ACHN (cell line): ENCODE results near the gene PGLYRP3.
"Not testable (repeated sequence)": the region's sequence is repeated elsewhere in the genome, so short reads cannot be mapped to it uniquely, and the experiment has no call there.

Experiments
- DNase-seq: peaks from one replicate; pipeline ENCODE4 v3.0.0-alpha.2; 2015
- in situ Hi-C: cut with HindIII; loops from 2 replicates; pipeline ENCODE4 v1.10.0; 2017; ENCODE audit warnings: low sequenced_read_pairs, low pct_ligation_motif_present, low pct_unique_long_range_greater_than_20kb

Gene PGLYRP3

GRCh38 chr1:153336650-153337049 lies 23.9 kb upstream of the PGLYRP3 start:
- in situ Hi-C loops: no loop called here
- no peak for DNase-seq

GRCh38 chr1:153333902-153334301 lies 21.1 kb upstream of the PGLYRP3 start:
- in situ Hi-C loops: no loop called here
- no peak for DNase-seq

GRCh38 chr1:153324912-153325311 lies 12.2 kb upstream of the PGLYRP3 start:
- in situ Hi-C loops: no loop called here
- no peak for DNase-seq

DNA sequence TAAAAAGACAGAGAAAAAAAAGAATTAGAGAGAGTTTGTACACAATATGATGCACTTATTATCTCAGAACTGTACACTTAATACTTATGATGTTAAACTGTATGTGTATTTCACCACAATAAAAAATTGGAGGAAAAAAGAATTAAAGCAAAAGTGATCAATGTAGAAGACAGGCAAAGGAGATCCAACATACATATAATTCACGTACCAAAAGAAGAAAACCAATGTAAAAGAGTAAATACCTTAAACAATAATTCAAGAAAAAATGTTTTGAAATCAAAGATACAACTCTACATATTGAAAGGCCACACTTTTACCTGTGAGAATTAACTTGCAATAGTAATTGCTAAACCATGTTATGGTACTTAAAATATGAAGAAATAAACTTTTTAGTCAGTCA lies 9.8 kb upstream of the PGLYRP3 start:
- in situ Hi-C loops: no loop called here

DNA sequence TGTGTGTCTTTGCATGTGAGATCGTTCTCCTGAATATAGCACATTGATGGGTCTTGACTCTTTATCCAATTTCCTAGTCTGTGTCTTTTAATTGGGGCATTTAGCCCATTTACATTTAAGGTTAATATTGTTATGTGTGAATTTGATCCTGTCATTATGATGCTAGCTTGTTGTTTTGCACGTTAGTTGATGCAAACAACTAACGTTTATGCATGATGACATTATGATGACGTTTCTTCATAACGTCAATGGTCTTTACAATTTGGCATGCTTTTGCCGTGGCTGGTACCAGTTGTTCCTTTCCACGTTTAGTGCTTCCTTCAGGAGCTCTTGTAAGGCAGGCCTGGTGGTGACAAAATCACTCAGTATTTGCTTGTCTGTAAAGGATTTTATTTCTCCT lies 5.4 kb upstream of the PGLYRP3 start:
- DNase-seq, in situ Hi-C loops: not testable (repeated sequence)

More for the DNA sequence above, 9.8 kb upstream of the PGLYRP3 start:
- no peak for DNase-seq

- in situ Hi-C loops, DNase-seq: not testable (repeated sequence)
Measured at GRCh38 chr1:153316013-153316412, 3.3 kb upstream of the PGLYRP3 start.

DNA sequence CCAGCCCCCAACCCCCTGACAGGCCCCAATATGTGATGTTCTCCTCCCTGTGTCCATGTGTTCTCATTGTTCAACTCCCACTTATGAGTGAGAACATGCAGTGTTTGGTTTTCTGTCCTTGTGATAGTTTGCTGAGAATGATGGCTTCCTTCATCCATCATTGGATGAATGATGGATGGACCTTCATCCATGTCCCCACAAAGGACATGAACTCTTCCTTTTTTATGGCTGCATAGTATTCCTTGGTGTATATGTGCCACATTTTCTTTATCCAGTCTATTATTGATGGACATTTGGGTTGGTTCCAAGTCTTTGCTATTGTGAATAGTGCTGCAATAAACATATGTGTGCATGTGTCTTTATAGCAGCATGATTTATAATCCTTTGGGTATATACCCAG lies 1.6 kb upstream of the PGLYRP3 start:
- in situ Hi-C loops, DNase-seq: not testable (repeated sequence)

DNA sequence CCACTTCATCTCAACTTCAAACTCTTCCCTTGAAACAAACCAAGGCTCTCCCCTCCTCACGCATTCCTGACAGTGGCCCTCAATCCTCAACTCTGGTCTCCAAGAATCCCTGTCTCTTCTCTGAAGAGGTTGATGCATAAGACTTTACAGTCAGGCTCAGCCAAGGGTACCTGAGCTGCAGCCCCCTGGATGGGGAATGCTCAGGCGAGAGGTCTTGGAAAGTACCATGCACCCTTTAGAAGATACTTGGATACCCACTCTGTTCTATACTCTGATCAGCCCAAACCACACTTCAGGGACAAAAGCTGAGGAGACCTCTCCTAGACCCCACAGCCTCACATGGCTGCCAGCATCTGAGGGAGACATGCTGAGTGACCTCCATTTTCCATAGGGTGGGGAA lies 536 bp upstream of the PGLYRP3 start:
- no peak for DNase-seq
- in situ Hi-C loops: no loop called here

DNA sequence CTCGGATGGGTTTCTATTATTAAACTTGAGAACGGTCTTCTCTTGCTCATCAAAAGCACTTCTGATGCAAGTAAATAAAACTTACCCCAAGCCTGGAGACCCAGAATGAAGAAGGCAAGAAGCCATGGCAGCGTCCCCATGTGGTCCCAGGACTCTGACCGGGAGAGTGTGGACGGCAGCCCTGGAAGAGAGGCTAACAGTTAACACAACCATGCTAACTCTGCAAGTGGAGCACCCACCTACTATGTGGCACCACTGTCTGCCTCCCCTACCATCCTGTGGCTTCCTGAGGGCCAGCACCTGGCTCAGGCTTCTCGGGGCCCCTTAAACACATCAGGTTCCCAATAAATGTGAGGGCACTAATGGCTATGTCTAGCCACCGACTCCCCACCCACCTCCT lies 2.2 kb downstream of the PGLYRP3 start:
- DNase-seq: no peak
- in situ Hi-C loops: no loop called here

DNA sequence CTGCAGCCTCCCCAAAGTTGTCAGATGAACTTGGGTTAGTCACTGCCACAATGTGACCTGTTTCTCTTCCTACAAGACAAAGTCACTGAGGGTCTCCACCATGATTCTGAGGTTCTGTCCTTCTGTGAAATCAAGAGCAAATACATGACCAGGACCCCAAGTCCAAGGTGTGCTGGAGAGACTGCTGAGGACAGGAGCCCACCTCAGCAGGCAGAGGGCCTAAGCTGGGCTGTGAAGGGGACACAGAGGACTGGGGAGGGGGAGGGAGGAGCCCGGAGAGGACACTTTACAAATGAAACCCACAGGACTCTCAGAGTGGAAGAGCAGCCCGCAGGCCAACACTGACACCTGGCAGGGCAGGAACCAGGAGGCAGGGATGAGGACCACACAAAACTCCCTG lies 3.3 kb downstream of the PGLYRP3 start:
- no peak for DNase-seq
- in situ Hi-C loops: no loop called here

GRCh38 chr1:153308540-153308939 lies 4.2 kb downstream of the PGLYRP3 start:
- in situ Hi-C loops: no loop called here
- no peak for DNase-seq

GRCh38 chr1:153307221-153307600 lies 5.5 kb downstream of the PGLYRP3 start:
- in situ Hi-C loops: no loop called here
- DNase-seq: no peak

DNA sequence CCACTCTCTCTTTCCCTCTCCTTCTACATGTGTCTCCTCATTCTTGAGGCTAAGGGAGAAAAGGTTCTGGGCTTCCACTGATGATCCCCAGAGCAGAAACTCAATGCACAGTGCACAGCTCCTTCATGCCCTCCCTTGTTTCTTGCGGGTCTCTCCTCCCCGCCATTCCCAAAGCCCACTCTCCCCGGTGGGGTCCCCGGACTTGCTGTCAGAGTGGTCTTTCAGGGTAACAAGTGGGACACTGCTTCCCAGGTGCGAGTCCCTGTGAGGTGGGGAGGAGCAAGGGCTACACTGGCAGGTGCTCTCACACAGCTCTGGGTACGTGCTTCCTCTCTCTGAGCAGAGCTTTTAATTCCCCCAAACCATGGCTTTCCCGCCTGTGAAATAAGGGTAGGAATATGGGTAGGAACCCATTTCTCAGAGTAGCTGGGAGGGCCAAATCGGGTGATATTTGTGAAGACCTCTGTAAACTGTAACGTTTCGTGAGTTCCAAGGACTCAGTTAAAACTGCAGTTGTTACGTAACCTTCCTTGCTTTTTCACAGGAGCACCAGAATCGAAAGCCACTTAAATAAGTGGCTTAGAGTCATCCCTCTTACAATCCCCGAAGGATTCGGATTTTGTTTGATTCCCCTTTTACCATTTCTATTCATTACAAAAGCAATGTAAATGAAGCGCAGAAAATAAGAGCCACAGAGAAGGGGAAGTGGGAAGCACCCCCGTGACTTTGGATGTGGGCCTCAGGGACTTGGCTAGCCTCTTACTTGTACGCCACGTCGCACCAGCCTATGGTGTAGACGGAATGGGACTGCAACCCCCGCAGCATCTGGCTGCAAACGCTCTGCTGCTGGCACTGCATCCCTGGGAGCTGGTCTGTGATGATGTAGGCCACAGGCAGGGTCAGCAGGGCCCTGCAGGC lies 6.2 kb downstream of the PGLYRP3 start:
- in situ Hi-C loops: no loop called here
- no peak for DNase-seq

DNA sequence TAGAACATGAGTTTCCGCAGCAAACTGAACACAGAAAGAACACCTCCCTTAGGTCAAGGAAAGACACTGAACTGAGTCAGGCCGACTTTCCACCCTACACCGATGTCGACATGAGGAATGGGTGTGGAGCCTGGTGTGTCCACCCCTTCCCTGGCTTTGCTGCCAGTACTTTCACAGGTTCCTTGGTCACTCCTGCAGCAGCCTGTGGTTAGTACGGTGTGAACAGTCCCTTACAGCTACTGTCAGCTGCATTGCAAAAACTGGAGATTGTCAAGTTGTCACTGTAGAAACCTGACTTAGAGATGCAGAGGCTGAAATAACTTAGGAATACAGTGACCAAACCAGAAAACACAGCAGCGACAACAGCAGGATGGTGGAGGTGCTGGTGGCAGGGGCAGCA lies 7.1 kb downstream of the PGLYRP3 start:
- in situ Hi-C loops: no loop called here

DNA sequence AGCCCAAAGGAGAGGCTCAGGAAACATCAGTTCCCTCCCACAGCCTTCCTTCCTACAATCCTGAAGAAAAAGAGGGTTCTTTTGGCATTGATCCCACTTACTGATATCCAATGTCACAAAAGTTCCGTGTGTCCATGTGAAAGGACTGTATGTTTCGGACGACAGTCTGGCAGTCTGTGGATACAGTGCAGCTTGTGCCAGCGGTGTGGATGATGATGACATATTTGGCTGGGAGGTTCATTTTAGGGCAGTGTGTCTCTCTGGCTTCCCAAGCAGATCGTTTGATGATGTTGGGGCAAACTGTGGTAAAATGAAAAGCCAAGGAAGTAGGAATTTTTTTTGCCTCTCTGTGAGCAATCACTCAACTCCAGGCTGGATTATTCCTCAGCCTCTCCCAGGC lies 10.4 kb downstream of the PGLYRP3 start:
- DNase-seq: no peak
- in situ Hi-C loops: no loop called here

More for the DNA sequence above, 7.1 kb downstream of the PGLYRP3 start:
- no peak for DNase-seq

DNA sequence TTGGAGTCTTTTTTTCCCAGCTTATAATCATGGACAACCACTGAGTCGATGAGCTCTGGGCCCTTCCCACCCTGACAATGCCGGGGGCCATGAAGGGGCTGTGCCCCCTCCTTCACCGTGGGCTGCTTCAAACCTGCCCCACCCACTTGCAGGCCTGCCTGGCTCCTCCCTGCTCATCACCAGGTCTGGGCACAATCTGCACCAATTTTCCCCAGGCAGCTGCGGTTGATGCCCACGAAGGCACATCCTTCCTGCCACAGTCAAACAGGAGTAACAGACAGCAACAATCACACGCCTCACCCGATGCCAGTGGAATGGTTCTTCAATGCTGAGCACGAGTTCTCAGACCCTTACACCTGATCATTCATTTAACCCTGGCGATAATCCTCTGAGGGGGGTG lies 18.9 kb downstream of the PGLYRP3 start:
- in situ Hi-C loops: no loop called here
- DNase-seq: no peak

DNA sequence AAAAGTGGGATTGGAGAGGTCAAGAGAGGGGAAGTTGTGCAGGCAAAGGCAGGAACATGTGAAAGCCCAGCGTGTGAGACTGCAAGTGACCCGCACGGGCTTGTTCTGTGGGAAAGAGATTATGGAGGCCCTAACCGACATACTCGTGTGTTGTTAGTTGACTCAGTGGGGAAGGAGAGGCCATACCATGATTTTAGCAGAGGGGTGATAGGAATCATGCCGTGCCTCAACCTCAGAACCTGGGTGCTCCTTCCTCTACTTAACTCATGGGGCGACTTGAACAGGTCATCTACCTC lies 19.3 kb downstream of the PGLYRP3 start:
- no peak for DNase-seq
- in situ Hi-C loops: no loop called here

DNA sequence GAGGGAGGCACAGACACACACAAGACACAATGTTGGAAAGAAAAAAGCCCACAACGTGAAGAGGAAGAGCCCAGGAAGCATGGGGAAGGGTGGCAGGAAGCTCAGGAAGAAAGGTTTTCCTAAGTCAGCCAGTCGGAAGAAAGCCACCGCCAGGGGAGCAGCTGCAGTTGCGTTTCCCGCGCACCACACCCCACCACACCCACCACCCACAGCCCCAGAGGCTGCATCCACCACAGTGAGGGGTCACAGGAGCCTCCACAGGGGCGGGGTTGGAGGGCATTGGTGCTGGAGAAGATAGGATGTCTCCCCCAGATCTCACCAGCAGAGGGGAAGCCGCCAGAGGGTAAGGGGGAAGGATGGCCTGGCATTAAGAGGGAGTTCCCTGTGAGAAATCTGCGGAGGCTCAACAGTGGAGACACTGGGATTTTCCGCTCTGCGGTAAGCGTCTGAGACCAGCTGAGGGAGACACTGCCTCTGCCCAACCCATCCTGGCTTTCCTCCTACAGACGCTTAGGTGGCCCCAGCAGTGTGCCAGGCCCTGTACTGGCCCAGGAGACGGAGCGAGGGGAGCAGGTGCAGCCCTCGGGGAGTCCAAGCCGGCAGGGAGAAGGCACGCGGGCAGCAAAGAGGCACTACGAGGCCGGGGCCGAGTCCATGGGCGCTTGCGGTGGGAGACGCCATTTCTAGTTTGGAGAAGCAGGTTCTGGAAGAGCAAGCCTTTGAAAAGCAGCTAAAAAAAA lies 19.8 kb downstream of the PGLYRP3 start:
- in situ Hi-C loops: no loop called here
- DNase-seq: no peak

- DNase-seq: no peak
- in situ Hi-C loops: no loop called here
Measured at GRCh38 chr1:153292185-153292584, 20.6 kb downstream of the PGLYRP3 start.

DNA sequence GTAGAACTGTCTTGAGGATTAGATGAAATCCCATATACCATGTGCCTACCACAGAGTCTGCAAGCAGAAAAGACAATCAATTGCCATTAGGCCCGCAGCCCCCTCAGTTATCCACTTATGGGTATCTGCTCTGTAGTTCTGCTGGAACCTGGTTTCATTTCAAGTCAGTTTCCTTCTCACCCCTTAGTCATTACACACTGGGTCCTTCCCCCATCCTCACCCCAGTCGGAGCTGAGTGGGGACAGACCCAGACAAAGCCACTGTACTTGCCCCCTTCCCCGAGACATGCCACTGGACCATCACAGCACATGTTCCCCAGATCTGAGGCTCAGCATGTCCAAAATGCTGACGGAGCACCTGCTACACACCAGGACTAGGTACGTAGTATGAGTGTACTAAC lies 21.2 kb downstream of the PGLYRP3 start:
- in situ Hi-C loops: no loop called here
- no peak for DNase-seq
